ENCODE results near the gene GOLGA8J. TPM values are rescaled to one million over a fixed set of nuclear protein-coding genes. Genes with fewer than 3 reads are reported as not detected.
"Not testable (repeated sequence)": the region's sequence is repeated elsewhere in the genome, so short reads cannot be mapped to it uniquely, and the experiment has no call there.

GOLGA8J gene
- total RNA-seq, result not detected in 3 replicates

- H3K27ac Mint-ChIP-seq; H3K4me1 Mint-ChIP-seq; H3K27me3 Mint-ChIP-seq (ENCODE audit: low read depth): not testable (repeated sequence)
Observed at GRCh38 chr15:30082655-30083054, at the start of gene GOLGA8J. Gene GOLGA8J, plus strand, starts transcription at chr15:30082955. Its CDS starts 98 bp downstream, at chr15:30083053.

GRCh38 chr15:30033211-30033610 lies 49.5 kb upstream of the GOLGA8J start:
- no peak overlapping the region for H3K27ac Mint-ChIP-seq
- TF ChIP-seq CTCF (IDR thresholded peaks at IDR 0.05; ENCODE audit: unreplicated experiment), result no peak
- peaks cover 21% of the 10 kb centered on the region for H3K9me3 Mint-ChIP-seq
- DNase-seq (ENCODE audit: low spot score in 2 of 2, unreplicated experiment in 2 of 2), result no peak
- no peaks in the 10 kb centered on the region for H3K36me3 Mint-ChIP-seq
- H3K27me3 Mint-ChIP-seq (ENCODE audit: low read depth), result peaks cover 5% of the 10 kb centered on the region
- H3K4me3 Mint-ChIP-seq, result no peak overlapping the region
- no peaks in the 10 kb centered on the region for H3K4me1 Mint-ChIP-seq

More at GRCh38 chr15:30082655-30083054, at the start of gene GOLGA8J:
- not testable (repeated sequence) for H3K4me3 Mint-ChIP-seq; DNase-seq (ENCODE audit: low spot score in 2 of 2, unreplicated experiment in 2 of 2); H3K36me3 Mint-ChIP-seq; H3K9me3 Mint-ChIP-seq

GRCh38 chr15:30033763-30034162 lies 49.0 kb upstream of the GOLGA8J start:
- H3K27ac Mint-ChIP-seq, result no peak overlapping the region
- H3K4me3 Mint-ChIP-seq, result no peak overlapping the region
- no peak for DNase-seq (ENCODE audit: low spot score in 2 of 2, unreplicated experiment in 2 of 2)
- no peaks in the 10 kb centered on the region for H3K36me3 Mint-ChIP-seq
- peaks cover 5% of the 10 kb centered on the region for H3K27me3 Mint-ChIP-seq (ENCODE audit: low read depth)
- peaks cover 1% of the 10 kb centered on the region for H3K4me1 Mint-ChIP-seq
- H3K9me3 Mint-ChIP-seq, result peaks cover 21% of the 10 kb centered on the region
- TF ChIP-seq CTCF (IDR thresholded peaks at IDR 0.05; ENCODE audit: unreplicated experiment), result no peak

GRCh38 chr15:30036036-30036703 lies 46.6 kb upstream of the GOLGA8J start:
- Mint-ChIP-seq H3K9me3 (peaks cover 6% of the 10 kb centered on the region), H3K27ac (no peak overlapping the region), H3K4me1 (peaks cover 2% of the 10 kb centered on the region), H3K36me3 (no peaks in the 10 kb centered on the region), H3K27me3 (ENCODE audit: low read depth) (peaks cover 5% of the 10 kb centered on the region), H3K4me3 (no peak overlapping the region)
- TF ChIP-seq CTCF (IDR thresholded peaks at IDR 0.05; ENCODE audit: unreplicated experiment), result no peak
- DNase-seq (ENCODE audit: low spot score in 2 of 2, unreplicated experiment in 2 of 2), result no peak

GRCh38 chr15:30038667-30039523 lies 43.9 kb upstream of the GOLGA8J start:
- H3K4me1 Mint-ChIP-seq, result peaks cover 13% of the 10 kb centered on the region
- no peak for TF ChIP-seq CTCF (IDR thresholded peaks at IDR 0.05; ENCODE audit: unreplicated experiment)

GRCh38 chr15:30041868-30042267 lies 40.9 kb upstream of the GOLGA8J start:
- H3K27ac Mint-ChIP-seq, result no peak overlapping the region
- no peak for TF ChIP-seq CTCF (IDR thresholded peaks at IDR 0.05; ENCODE audit: unreplicated experiment)
- no peak overlapping the region for H3K4me3 Mint-ChIP-seq
- H3K36me3 Mint-ChIP-seq, result no peaks in the 10 kb centered on the region
- DNase-seq (ENCODE audit: low spot score in 2 of 2, unreplicated experiment in 2 of 2), result no peak
- peaks cover 23% of the 10 kb centered on the region for H3K4me1 Mint-ChIP-seq
- H3K9me3 Mint-ChIP-seq, result peaks cover 6% of the 10 kb centered on the region
- no peaks in the 10 kb centered on the region for H3K27me3 Mint-ChIP-seq (ENCODE audit: low read depth)

More at GRCh38 chr15:30038667-30039523, 43.9 kb upstream of the GOLGA8J start:
- Mint-ChIP-seq H3K9me3 (peaks cover 6% of the 10 kb centered on the region), H3K4me3 (no peak overlapping the region), H3K36me3 (no peaks in the 10 kb centered on the region), H3K27me3 (ENCODE audit: low read depth) (peaks cover 5% of the 10 kb centered on the region), H3K27ac (no peak overlapping the region)
- DNase-seq (ENCODE audit: low spot score in 2 of 2, unreplicated experiment in 2 of 2), result no peak

Measured in mesothelial cell of epicardium (in vitro differentiated cells).